ENCODE results near the gene SULT1B1. TPM values are rescaled to one million over a fixed set of nuclear protein-coding genes. Genes with fewer than 3 reads are reported as not detected.

The SULT1B1 gene
- total RNA-seq, 1 donor from 2014 or later = 0.26 TPM

GRCh38 chr4:69718396-69719271, 41.8 kb downstream of the SULT1B1 start:
- FAIRE-seq (no peak), DNase-seq (ENCODE audit: low read depth) (peak; percentile 87)
- Histone ChIP-seq H3K4me3 (ENCODE audit: low read depth, low read length) (no peak overlapping the region), H3K27me3 (ENCODE audit: control insufficient read depth, insufficient read depth, low read length) (no peaks in the 10 kb centered on the region), H3K36me3 (ENCODE audit: control insufficient read depth, insufficient read depth, low read length) (no peaks in the 10 kb centered on the region)
- TF ChIP-seq, protein P1, sequence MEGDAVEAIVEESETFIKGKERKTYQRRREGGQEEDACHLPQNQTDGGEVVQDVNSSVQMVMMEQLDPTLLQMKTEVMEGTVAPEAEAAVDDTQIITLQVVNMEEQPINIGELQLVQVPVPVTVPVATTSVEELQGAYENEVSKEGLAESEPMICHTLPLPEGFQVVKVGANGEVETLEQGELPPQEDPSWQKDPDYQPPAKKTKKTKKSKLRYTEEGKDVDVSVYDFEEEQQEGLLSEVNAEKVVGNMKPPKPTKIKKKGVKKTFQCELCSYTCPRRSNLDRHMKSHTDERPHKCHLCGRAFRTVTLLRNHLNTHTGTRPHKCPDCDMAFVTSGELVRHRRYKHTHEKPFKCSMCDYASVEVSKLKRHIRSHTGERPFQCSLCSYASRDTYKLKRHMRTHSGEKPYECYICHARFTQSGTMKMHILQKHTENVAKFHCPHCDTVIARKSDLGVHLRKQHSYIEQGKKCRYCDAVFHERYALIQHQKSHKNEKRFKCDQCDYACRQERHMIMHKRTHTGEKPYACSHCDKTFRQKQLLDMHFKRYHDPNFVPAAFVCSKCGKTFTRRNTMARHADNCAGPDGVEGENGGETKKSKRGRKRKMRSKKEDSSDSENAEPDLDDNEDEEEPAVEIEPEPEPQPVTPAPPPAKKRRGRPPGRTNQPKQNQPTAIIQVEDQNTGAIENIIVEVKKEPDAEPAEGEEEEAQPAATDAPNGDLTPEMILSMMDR (IDR thresholded peaks at IDR 0.05; ENCODE audit: insufficient read depth, low read length, severe bottlenecking) = no peak

DNA sequence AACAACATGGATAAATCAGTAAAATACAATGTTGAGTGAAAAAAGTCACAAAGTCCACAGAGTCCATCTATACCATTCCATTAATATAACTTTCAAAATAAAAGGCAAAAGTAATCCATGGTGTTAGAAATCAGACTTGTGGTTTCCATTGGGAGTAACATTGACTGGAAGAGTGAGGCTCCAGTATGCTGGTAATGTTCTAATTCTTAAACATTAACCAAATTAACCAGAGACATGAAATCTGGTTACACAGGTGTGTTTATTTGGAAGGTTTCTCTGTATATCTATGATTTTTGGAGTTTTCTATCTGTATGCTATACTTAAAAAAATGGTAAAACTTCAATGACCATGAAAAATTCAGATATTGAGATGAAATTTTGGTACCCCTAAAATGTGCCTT, 42.6 kb downstream of the SULT1B1 start:
- FAIRE-seq (no peak), DNase-seq (ENCODE audit: low read depth) (no peak)
- TF ChIP-seq, protein P1 (IDR thresholded peaks at IDR 0.05; ENCODE audit: insufficient read depth, low read length, severe bottlenecking) = no peak

DNA sequence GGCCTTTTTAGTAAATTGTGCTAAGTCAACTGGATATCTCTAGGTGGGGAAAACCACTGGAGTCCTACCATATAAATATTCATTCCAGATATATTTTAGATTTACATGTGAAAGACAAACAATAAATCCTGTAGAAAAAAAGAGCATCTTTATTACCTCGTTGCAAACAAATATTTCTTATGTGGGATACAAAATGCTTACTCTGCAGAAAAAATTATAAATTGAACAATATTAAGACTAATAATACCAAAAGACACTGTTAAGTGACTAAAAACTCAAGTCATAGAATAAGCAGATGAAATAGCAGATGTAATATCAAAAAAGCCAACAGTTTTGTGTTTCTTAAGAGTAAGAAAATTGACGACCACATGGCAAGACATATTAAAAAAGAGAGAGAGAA, 43.8 kb downstream of the SULT1B1 start:
- no peak for FAIRE-seq
- H3K27me3 ChIP-seq (ENCODE audit: control insufficient read depth, insufficient read depth, low read length) = no peaks in the 10 kb centered on the region
- TF ChIP-seq, protein P1 (IDR thresholded peaks at IDR 0.05; ENCODE audit: insufficient read depth, low read length, severe bottlenecking) = no peak
- no peak overlapping the region for H3K4me3 ChIP-seq (ENCODE audit: low read depth, low read length)
- no peaks in the 10 kb centered on the region for H3K36me3 ChIP-seq (ENCODE audit: control insufficient read depth, insufficient read depth, low read length)
- no peak for DNase-seq (ENCODE audit: low read depth)

More for the DNA sequence above, 42.6 kb downstream of the SULT1B1 start:
- no peaks in the 10 kb centered on the region for H3K27me3 ChIP-seq (ENCODE audit: control insufficient read depth, insufficient read depth, low read length)
- no peaks in the 10 kb centered on the region for H3K36me3 ChIP-seq (ENCODE audit: control insufficient read depth, insufficient read depth, low read length)
- H3K4me3 ChIP-seq (ENCODE audit: low read depth, low read length) = no peak overlapping the region

GRCh38 chr4:69714086-69714485, 46.3 kb downstream of the SULT1B1 start:
- H3K27me3 ChIP-seq (ENCODE audit: control insufficient read depth, insufficient read depth, low read length) = no peaks in the 10 kb centered on the region
- no peaks in the 10 kb centered on the region for H3K36me3 ChIP-seq (ENCODE audit: control insufficient read depth, insufficient read depth, low read length)
- no peak overlapping the region for H3K4me3 ChIP-seq (ENCODE audit: low read depth, low read length)
- TF ChIP-seq, protein P1 (IDR thresholded peaks at IDR 0.05; ENCODE audit: insufficient read depth, low read length, severe bottlenecking) = no peak
- FAIRE-seq (no peak), DNase-seq (ENCODE audit: low read depth) (no peak)

DNA sequence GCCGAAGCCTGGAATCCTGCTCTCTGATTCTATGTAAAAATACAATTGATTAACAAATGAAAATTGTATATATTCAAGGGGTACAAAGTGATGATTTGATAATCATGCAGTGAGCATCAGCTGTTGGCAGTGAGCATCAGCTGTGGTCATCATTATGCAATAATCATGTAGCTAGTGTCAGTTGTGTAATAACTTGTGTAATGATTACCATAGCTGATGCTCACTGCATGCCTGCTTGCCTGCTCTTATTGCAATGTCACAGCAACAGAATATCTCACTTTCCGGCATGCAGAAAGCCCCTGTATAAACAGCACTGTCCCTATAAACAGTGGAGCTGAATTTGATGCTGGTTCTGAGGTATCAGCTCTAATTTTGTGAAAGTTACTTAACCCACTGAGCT, 46.8 kb downstream of the SULT1B1 start:
- H3K27me3 ChIP-seq (ENCODE audit: control insufficient read depth, insufficient read depth, low read length) = no peaks in the 10 kb centered on the region
- TF ChIP-seq, protein P1 (IDR thresholded peaks at IDR 0.05; ENCODE audit: insufficient read depth, low read length, severe bottlenecking) = no peak
- FAIRE-seq = no peak
- H3K4me3 ChIP-seq (ENCODE audit: low read depth, low read length) = no peak overlapping the region
- DNase-seq (ENCODE audit: low read depth) = peak; percentile 69
- no peaks in the 10 kb centered on the region for H3K36me3 ChIP-seq (ENCODE audit: control insufficient read depth, insufficient read depth, low read length)
